A673 (cell line): ENCODE measurements around the gene TC2N.

Experiments used
- CTCF ChIP-seq: fragments of 300-800, 200-600 bp; sonication (generic); conservative IDR thresholded peaks from 2 replicates; pipeline ENCODE4 v1.5.1; 2017; ENCODE audit warnings: low read depth, mild to moderate bottlenecking, antibody characterized with exemption, low read length, moderate library complexity, mixed read lengths
- EZH2 ChIP-seq: fragments of 200-600 bp; sonication (generic); IDR thresholded peaks from 2 replicates; pipeline ENCODE4 v1.6.1; 2017; ENCODE audit warnings: borderline replicate concordance, low read depth, mild to moderate bottlenecking, mixed read lengths, antibody characterized with exemption, low read length; ENCODE audit not compliant: poor library complexity, severe bottlenecking

GRCh38 chr14:91750634-91751198 is 116.6 kb downstream of the TC2N start:
- TF ChIP-seq CTCF (no peak), EZH2 (no peak)
